GM21367 (cell line): ENCODE measurements around the gene LATS2.

Experiments
- ATAC-seq: cut with Tn5 transposase; IDR thresholded peaks from one replicate; pipeline ENCODE4 v1.9.1; 2021; ENCODE audit not compliant: unreplicated experiment

LATS2 gene

GRCh38 chr13:21020176-21020575 lies 41.2 kb downstream of the LATS2 start:
- no peak for ATAC-seq

- ATAC-seq: no peak
These were observed 43.2 kb downstream of the LATS2 start for GRCh38 chr13:21018220-21018619.

GRCh38 chr13:21016487-21016886 lies 44.9 kb downstream of the LATS2 start:
- no peak for ATAC-seq

GRCh38 chr13:21015284-21015683 lies 46.1 kb downstream of the LATS2 start:
- no peak for ATAC-seq

- no peak for ATAC-seq
These were observed 46.8 kb downstream of the LATS2 start for GRCh38 chr13:21014502-21015170.

GRCh38 chr13:21014139-21014501 lies 47.3 kb downstream of the LATS2 start:
- no peak for ATAC-seq

- ATAC-seq: no peak
These were observed 47.7 kb downstream of the LATS2 start for GRCh38 chr13:21013682-21014038.

- ATAC-seq: no peak
These were observed 48.3 kb downstream of the LATS2 start for GRCh38 chr13:21012841-21013681.

- ATAC-seq: no peak
These were observed 49.2 kb downstream of the LATS2 start for GRCh38 chr13:21012211-21012610.

- ATAC-seq: no peak
These were observed 50.0 kb downstream of the LATS2 start for GRCh38 chr13:21011378-21011777.

- ATAC-seq: no peak
These were observed 50.8 kb downstream of the LATS2 start for GRCh38 chr13:21010621-21011020.

- ATAC-seq: no peak
These were observed 52.4 kb downstream of the LATS2 start for GRCh38 chr13:21009036-21009435.

GRCh38 chr13:21008026-21008425 lies 53.4 kb downstream of the LATS2 start:
- no peak for ATAC-seq

- no peak for ATAC-seq
These were observed 55.0 kb downstream of the LATS2 start for GRCh38 chr13:21006141-21007005.

- ATAC-seq: no peak
These were observed 56.2 kb downstream of the LATS2 start for GRCh38 chr13:21005193-21005592.

- ATAC-seq: no peak
These were observed 59.9 kb downstream of the LATS2 start for GRCh38 chr13:21001471-21001870.

GRCh38 chr13:21000647-21001046 lies 60.7 kb downstream of the LATS2 start:
- ATAC-seq: no peak

- ATAC-seq: no peak
These were observed 62.6 kb downstream of the LATS2 start for GRCh38 chr13:20998649-20999415.

- no peak for ATAC-seq
These were observed 63.9 kb downstream of the LATS2 start for GRCh38 chr13:20997301-20998161.

GRCh38 chr13:20995245-20995838 lies 66.0 kb downstream of the LATS2 start:
- ATAC-seq: no peak
